HepG2 (cell line): ENCODE measurements around the gene NPBWR2.

ENCODE experiments used
- EP300 ChIP-seq, 3 experiments: sonication (generic) in 1 of 3; formaldehyde crosslinking in 1 of 3; IDR thresholded peaks; 2 replicates each; pipeline versions ENCODE4 v1.5.1 to v1.6.1; 2011 to 2020; ENCODE audit warnings: low read depth in 2 of 3, low read length in 2 of 3, borderline replicate concordance in 1 of 3, improper control_type of control experiment in 1 of 3, mild to moderate bottlenecking in 1 of 3, missing genetic modification reagents in 1 of 3, moderate library complexity in 1 of 3
- MED8 ChIP-seq: sonication (generic); formaldehyde crosslinking; IDR thresholded peaks from 2 replicates; pipeline ENCODE4 v1.8.1; 2023; ENCODE audit warnings: mild to moderate bottlenecking, missing genetic modification reagents; ENCODE audit not compliant: insufficient replicate concordance
- RXRA ChIP-seq: sonication (generic); formaldehyde crosslinking; IDR thresholded peaks from 2 replicates; pipeline ENCODE4 v1.5.1; 2020; ENCODE audit warnings: missing genetic modification reagents
- ZNF501 ChIP-seq: sonication (generic); formaldehyde crosslinking; IDR thresholded peaks from 2 replicates; pipeline ENCODE4 v1.5.1; 2020; ENCODE audit warnings: mild to moderate bottlenecking, moderate library complexity, missing genetic modification reagents
- ZNF562 ChIP-seq: sonication (generic); formaldehyde crosslinking; IDR thresholded peaks from 2 replicates; pipeline ENCODE4 v1.8.0; 2022; ENCODE audit warnings: missing genetic modification reagents, borderline replicate concordance
- TF ChIP-seq, protein P1 (sequence below): sonication (generic); formaldehyde crosslinking; IDR thresholded peaks from 2 replicates; pipeline ENCODE4 v1.4.0; 2020; ENCODE audit warnings: missing genetic modification reagents

DNA sequence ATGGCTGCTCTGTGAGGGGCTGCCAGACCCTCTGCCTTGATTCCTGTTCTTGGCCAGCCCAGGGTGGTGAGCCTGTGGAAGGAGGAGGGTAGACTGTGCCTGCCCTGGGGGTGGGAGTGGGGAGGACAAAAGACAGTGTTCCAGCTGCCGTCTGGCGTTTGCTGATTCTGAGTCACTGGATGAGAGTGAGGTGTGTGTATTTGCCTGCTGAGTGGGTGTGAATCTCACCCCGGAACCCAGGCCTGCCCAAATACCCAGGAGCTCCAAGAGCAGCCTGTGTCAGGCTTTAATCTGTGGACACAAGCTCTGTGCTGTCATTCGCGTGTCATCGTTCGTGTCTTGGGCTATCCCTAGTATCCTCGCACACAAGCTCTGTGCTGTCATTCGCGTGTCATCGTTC, 20.6 kb downstream of the NPBWR2 start:
- TF ChIP-seq MED8 (CRISPR knock-in tag), result no peak
- no peak for TF ChIP-seq EP300 (IDR thresholded peaks at IDR 0.05; ENCODE audit: low read depth in 2 of 2, low read length in 2 of 2)
- no peak for TF ChIP-seq EP300 (CRISPR knock-in tag; IDR thresholded peaks at IDR 0.05; ENCODE audit: borderline replicate concordance)
- no peak for TF ChIP-seq ZNF562
- TF ChIP-seq RXRA (CRISPR knock-in tag), result no peak
- TF ChIP-seq, protein P1, sequence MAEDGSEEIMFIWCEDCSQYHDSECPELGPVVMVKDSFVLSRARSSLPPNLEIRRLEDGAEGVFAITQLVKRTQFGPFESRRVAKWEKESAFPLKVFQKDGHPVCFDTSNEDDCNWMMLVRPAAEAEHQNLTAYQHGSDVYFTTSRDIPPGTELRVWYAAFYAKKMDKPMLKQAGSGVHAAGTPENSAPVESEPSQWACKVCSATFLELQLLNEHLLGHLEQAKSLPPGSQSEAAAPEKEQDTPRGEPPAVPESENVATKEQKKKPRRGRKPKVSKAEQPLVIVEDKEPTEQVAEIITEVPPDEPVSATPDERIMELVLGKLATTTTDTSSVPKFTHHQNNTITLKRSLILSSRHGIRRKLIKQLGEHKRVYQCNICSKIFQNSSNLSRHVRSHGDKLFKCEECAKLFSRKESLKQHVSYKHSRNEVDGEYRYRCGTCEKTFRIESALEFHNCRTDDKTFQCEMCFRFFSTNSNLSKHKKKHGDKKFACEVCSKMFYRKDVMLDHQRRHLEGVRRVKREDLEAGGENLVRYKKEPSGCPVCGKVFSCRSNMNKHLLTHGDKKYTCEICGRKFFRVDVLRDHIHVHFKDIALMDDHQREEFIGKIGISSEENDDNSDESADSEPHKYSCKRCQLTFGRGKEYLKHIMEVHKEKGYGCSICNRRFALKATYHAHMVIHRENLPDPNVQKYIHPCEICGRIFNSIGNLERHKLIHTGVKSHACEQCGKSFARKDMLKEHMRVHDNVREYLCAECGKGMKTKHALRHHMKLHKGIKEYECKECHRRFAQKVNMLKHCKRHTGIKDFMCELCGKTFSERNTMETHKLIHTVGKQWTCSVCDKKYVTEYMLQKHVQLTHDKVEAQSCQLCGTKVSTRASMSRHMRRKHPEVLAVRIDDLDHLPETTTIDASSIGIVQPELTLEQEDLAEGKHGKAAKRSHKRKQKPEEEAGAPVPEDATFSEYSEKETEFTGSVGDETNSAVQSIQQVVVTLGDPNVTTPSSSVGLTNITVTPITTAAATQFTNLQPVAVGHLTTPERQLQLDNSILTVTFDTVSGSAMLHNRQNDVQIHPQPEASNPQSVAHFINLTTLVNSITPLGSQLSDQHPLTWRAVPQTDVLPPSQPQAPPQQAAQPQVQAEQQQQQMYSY, result no peak
- TF ChIP-seq ZNF501 (CRISPR knock-in tag), result no peak
